Aorta (tissue), 5 donors: ENCODE measurements around the gene TRIM41. TPM values are rescaled to one million over a fixed set of nuclear protein-coding genes. Genes with fewer than 3 reads are reported as not detected.
A peak's percentile ranks its signal among the peaks of the same experiment; 100 is the strongest.

Experiments
- ATAC-seq: fragments of 200-7000 bp; cut with Tn5 transposase; one replicate; pipeline ENCODE4 v1.9.1; 2022; ENCODE audit warnings: moderate library complexity; ENCODE audit not compliant: low FRiP score
- DNase-seq, 2 donors: peaks; one replicate each; pipeline ENCODE4 v3.0.0-alpha.2; 2020
- H3K27ac ChIP-seq, 2 donors: one replicate each; pipeline ENCODE4 v1.5.1; 2013; ENCODE audit warnings: low read length in 2 of 2, mild to moderate bottlenecking in 2 of 2, moderate library complexity in 2 of 2, control low read depth in 1 of 2, inconsistent platforms in 1 of 2, low read depth in 1 of 2
- H3K27me3 ChIP-seq, 2 donors: one replicate each; pipeline ENCODE4 v1.6.1; 2013; ENCODE audit warnings: control low read depth in 1 of 2, low read length in 1 of 2, mild to moderate bottlenecking in 1 of 2, moderate library complexity in 1 of 2; ENCODE audit not compliant: insufficient read depth in 2 of 2, control insufficient read depth in 1 of 2
- H3K36me3 ChIP-seq, 2 donors: one replicate each; pipeline ENCODE4 v1.6.1; 2013; ENCODE audit warnings: control low read depth in 1 of 2, low read length in 1 of 2, mild to moderate bottlenecking in 1 of 2; ENCODE audit not compliant: insufficient read depth in 2 of 2, control insufficient read depth in 1 of 2
- H3K4me1 ChIP-seq, 2 donors: one replicate each; pipeline ENCODE4 v1.6.1; 2013; ENCODE audit warnings: low read length in 2 of 2, control low read depth in 1 of 2, mild to moderate bottlenecking in 1 of 2, moderate library complexity in 1 of 2; ENCODE audit not compliant: insufficient read depth in 2 of 2, control insufficient read depth in 1 of 2
- H3K4me3 ChIP-seq, 2 donors: one replicate each; pipeline ENCODE4 v1.5.1; 2013; ENCODE audit warnings: low read length in 2 of 2, control low read depth in 1 of 2, mild to moderate bottlenecking in 1 of 2
- H3K9me3 ChIP-seq: one replicate; pipeline ENCODE4 v1.6.1; 2013; ENCODE audit warnings: mild to moderate bottlenecking, low read length; ENCODE audit not compliant: control insufficient read depth
- WGBS, 2 donors: extraction: QIAGEN DNeasy Blood & Tissue Kit; methylation state at CpG; one replicate each; pipeline ENCODE4 v1.1.7; 2013; 5-methylcytosine and 5-hydroxymethylcytosine counted together
- intact Hi-C, 2 donors: fragments of 100-400 bp; cut with DNase I; formaldehyde crosslinking; loops; one replicate each; pipeline versions ENCODE4 v1.14.2 to v1.15.0; 2022
- polyA plus RNA-seq, 2 donors: library from polyadenylated mRNA; stranded (reverse); fragments of 200-250 nt; gene quantifications; one replicate each; pipeline ENCODE4 v1.2.3, GENCODE V29; 2013
- total RNA-seq, 2 donors: library from RNA; stranded (reverse); fragmentation: NEBNext Ultra II Directional; extraction: Animal tissue kit (Norgen Biotek cat#: 25700); gene quantifications; one replicate each; pipeline ENCODE4 v1.2.1, GENCODE V29; 2021
- donor health status: healthy with polysubstance abuse.
- donor health status: Bipolar disorder and iron deficiency.
- donor health status: DM: no; HTN: no; CAD: no.
- donor health status: DM: no; HTN: no; CAD: no.
- donor health status: DM: yes; HTN: yes; CAD: no.

Gene TRIM41
- total and polyA plus RNA-seq, 4 donors, result 15.2 to 22.2 (median 18.5) TPM

GRCh38 chr5:181190711-181191525, 32.2 kb upstream of the TRIM41 start:
- intact Hi-C loops, result loop anchor here (1.0 to 5.0 kb wide), 2 partner anchors 27 to 71 kb away; partner anchors contain the start of gene TRIM52 (in 1 of the 2)

GRCh38 chr5:181191526-181192336, 31.4 kb upstream of the TRIM41 start:
- intact Hi-C loops, result loop anchor here (1.0 to 5.0 kb wide), 2 partner anchors 27 to 71 kb away; partner anchors contain the start of gene TRIM52 (in 1 of the 2)
- ATAC-seq (peak; percentile 90), DNase-seq (peak; percentile 96 to 97)
- Histone ChIP-seq H3K9me3 (no peaks in the 10 kb centered on the region), H3K36me3 (no peaks in the 10 kb centered on the region), H3K27ac (peak overlapping the region in 1 of 2 donors; percentile 55), H3K27me3 (no peaks in the 10 kb centered on the region), H3K4me1 (no peaks in the 10 kb centered on the region), H3K4me3 (peak overlapping the region; percentile 56 to 75)
- 1% methylated on average over 58 to 64 of the region's 64 CpGs for WGBS, 2 donors

More at GRCh38 chr5:181190711-181191525, 32.2 kb upstream of the TRIM41 start:
- ATAC-seq, result peak; percentile 28
- no peaks in the 10 kb centered on the region for H3K4me1 ChIP-seq
- no peaks in the 10 kb centered on the region for H3K36me3 ChIP-seq
- H3K27me3 ChIP-seq, result no peaks in the 10 kb centered on the region
- H3K27ac ChIP-seq, result peak overlapping the region in 1 of 2 donors; percentile 55
- no peaks in the 10 kb centered on the region for H3K9me3 ChIP-seq
- peak overlapping the region; percentile 43 to 75 for H3K4me3 ChIP-seq
- WGBS, 2 donors, result 1% methylated on average over 64 to 66 of the region's 66 CpGs
- peak; percentile 70 to 86 for DNase-seq

- WGBS, 2 donors, result 49 to 50% methylated on average over 12 of the region's 12 CpGs
- H3K9me3 ChIP-seq, result no peaks in the 10 kb centered on the region
- no peaks in the 10 kb centered on the region for H3K27me3 ChIP-seq
- ATAC-seq (no peak), DNase-seq (peak in 1 of 2 donors; percentile 53)
- no peak overlapping the region for H3K27ac ChIP-seq
- H3K4me3 ChIP-seq, result peak overlapping the region; percentile 56 to 75
- H3K36me3 ChIP-seq, result no peaks in the 10 kb centered on the region
- no peaks in the 10 kb centered on the region for H3K4me1 ChIP-seq
- intact Hi-C loops, result loop anchor here in 1 of 2 donors (5.0 kb wide), 1 partner anchor 70 kb away; the partner anchor contains the start of gene TRIM52
Observed at GRCh38 chr5:181192337-181193046, 30.6 kb upstream of the TRIM41 start.

GRCh38 chr5:181193656-181194055, 29.4 kb upstream of the TRIM41 start:
- DNase-seq, result peak in 1 of 2 donors; percentile 49
- no peaks in the 10 kb centered on the region for H3K27me3 ChIP-seq
- H3K36me3 ChIP-seq, result no peaks in the 10 kb centered on the region
- no peaks in the 10 kb centered on the region for H3K9me3 ChIP-seq
- 93 to 94% methylated on average over 2 of the region's 2 CpGs for WGBS, 2 donors
- no peak for ATAC-seq
- no peak overlapping the region for H3K27ac ChIP-seq
- H3K4me3 ChIP-seq, result no peak overlapping the region
- intact Hi-C loops, result loop anchor here in 1 of 2 donors (5.0 kb wide), 1 partner anchor 69 kb away; the partner anchor contains the start of gene TRIM52
- no peaks in the 10 kb centered on the region for H3K4me1 ChIP-seq

GRCh38 chr5:181194489-181195248, 28.4 kb upstream of the TRIM41 start:
- ATAC-seq (no peak), DNase-seq (peak; percentile 46 to 65)
- Histone ChIP-seq H3K27ac (no peak overlapping the region), H3K36me3 (no peaks in the 10 kb centered on the region), H3K27me3 (no peaks in the 10 kb centered on the region), H3K4me3 (no peak overlapping the region), H3K9me3 (no peaks in the 10 kb centered on the region), H3K4me1 (no peaks in the 10 kb centered on the region)
- intact Hi-C loops, result loop anchor here in 1 of 2 donors (5.0 kb wide), 1 partner anchor 68 kb away; the partner anchor contains the start of gene TRIM52
- 68 to 73% methylated on average over 21 of the region's 21 CpGs for WGBS, 2 donors

GRCh38 chr5:181195249-181195761, 27.8 kb upstream of the TRIM41 start:
- DNase-seq, result peak; percentile 20 to 69

GRCh38 chr5:181197326-181197951, 25.6 kb upstream of the TRIM41 start:
- Histone ChIP-seq H3K9me3 (no peaks in the 10 kb centered on the region), H3K4me1 (no peaks in the 10 kb centered on the region), H3K36me3 (no peaks in the 10 kb centered on the region), H3K4me3 (no peak overlapping the region), H3K27ac (no peak overlapping the region), H3K27me3 (no peaks in the 10 kb centered on the region)
- ATAC-seq, result no peak
- WGBS, 2 donors, result 64 to 73% methylated on average over 8 of the region's 8 CpGs
- intact Hi-C loops, result no loop called here
- peak in 1 of 2 donors; percentile 41 for DNase-seq

More at GRCh38 chr5:181195249-181195761, 27.8 kb upstream of the TRIM41 start:
- ATAC-seq, result no peak
- Histone ChIP-seq H3K36me3 (no peaks in the 10 kb centered on the region), H3K9me3 (no peaks in the 10 kb centered on the region), H3K4me3 (no peak overlapping the region), H3K27me3 (no peaks in the 10 kb centered on the region), H3K27ac (no peak overlapping the region), H3K4me1 (no peaks in the 10 kb centered on the region)
- intact Hi-C loops, result no loop called here
- 75 to 80% methylated on average over 42 to 45 of the region's 45 CpGs for WGBS, 2 donors
